Measurements from ENCODE around the gene PCGF1. TPM values are rescaled to one million over a fixed set of nuclear protein-coding genes. Genes with fewer than 3 reads are reported as not detected.

PCGF1 gene
- total and polyA plus RNA-seq, 9 of the 15 experiments (the other 6 are each of a cell fraction or from before 2014, with no cell fraction given) = 20.3 to 45.7 (median 29.3) TPM

DNA sequence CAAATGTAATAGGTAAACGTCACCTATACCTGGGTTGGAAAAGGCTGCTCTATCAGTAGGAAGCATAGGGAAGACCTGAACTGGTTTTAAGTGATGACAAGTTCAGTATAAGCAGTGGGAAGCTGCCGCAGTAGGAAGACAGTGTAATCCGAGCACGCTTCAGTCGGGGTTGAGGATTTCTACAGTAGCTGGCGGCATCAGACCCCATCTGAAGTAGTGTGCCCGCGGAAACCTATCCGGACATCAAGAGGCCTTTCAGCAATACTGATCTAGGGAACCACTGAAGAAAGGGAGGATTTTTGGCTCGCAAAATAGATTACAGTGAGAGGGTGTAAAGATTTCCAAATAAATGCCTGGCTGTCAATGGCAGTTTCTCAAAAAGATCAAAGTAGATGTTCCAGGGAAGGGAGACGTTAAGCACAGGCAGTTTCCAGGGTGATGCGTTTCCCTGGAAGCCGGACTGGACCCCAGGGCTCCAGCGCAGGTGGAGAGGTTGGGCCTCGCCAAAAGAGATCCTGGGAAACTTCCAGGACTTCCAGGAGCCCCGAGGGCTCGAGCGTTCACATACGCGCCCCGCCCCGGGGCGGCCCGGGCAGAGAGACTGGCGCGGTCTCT lies 40.9 kb upstream of the PCGF1 start (continued):
- peak; percentile 26; the same call in 1 of the 2 replicates for TF ChIP-seq FOSL1 (tag; conservative IDR thresholded peaks at IDR 0.05)
- 0 out of 4 replicates have a peak, but pooled peaks of 1 of the 2 experiments have one; percentile 9 for TF ChIP-seq KDM4B (IDR thresholded peaks at IDR 0.05; ENCODE audit: borderline replicate concordance in 2 of 2, low read depth in 1 of 2)
- TF ChIP-seq IFI16 (CRISPR knock-in tag; IDR thresholded peaks at IDR 0.05) = no peak
- TF ChIP-seq PHF8 (IDR thresholded peaks at IDR 0.05; ENCODE audit: borderline replicate concordance, low read length) = peak; percentile 71; the same call in 1 of the 2 replicates
- TF ChIP-seq RCOR1 (IDR thresholded peaks at IDR 0.05; ENCODE audit: borderline replicate concordance in 1 of 2, low read depth in 2 of 2, low read length in 2 of 2) = no peak

DNA sequence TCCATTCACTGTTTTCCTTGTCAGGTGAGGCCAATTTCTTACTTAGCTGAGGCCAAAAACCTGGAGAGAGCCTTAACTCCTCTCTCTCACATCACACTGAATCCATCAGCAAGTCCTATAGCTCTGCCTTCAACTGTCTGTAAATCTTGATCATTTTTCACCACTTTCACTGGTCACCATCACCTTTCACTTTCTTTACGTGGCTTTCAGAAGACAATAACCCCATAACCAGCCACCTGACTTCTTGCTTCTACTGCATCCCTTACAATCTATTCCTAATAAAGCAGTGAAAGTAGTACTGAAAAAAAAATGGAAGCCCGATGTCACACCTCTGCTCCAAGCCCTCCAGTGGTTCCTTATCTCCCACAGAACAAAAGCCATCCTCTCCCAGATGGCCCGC lies 38.5 kb upstream of the PCGF1 start:
- Histone ChIP-seq H3K27me3 (ENCODE audit: control insufficient read depth in 2 of 2, insufficient read depth in 2 of 2, low read length in 2 of 2) (no peaks in the 10 kb centered on the region), H3K9ac (ENCODE audit: insufficient read depth in 1 of 2, low read depth in 2 of 2, low read length in 2 of 2) (no peak overlapping the region; a peak in 1 of 4 replicates), H3K4me3 (no peak overlapping the region), H3K4me2 (ENCODE audit: insufficient read depth, low read length) (peak overlapping the region; percentile 16; the same call in 1 of the 2 replicates), H3K36me3 (ENCODE audit: control insufficient read depth, insufficient read depth, low read length) (no peaks in the 10 kb centered on the region), H3K4me1 (replicated peaks in 1 of 2; ENCODE audit: control insufficient read depth in 2 of 2, insufficient read depth in 2 of 2, low read length in 2 of 2) (peaks cover 18 to 35% of the 10 kb centered on the region in 2 experiments), H4K20me1 (replicated peaks; ENCODE audit: control insufficient read depth, insufficient read depth, low read length) (no peaks in the 10 kb centered on the region), H2AFZ (ENCODE audit: low read depth, low read length) (peak overlapping the region; percentile 47), H3K9me3 (replicated peaks; ENCODE audit: control insufficient read depth, insufficient read depth, low read depth, low read length) (no peaks in the 10 kb centered on the region), H3K27ac (ENCODE audit: extremely low read depth, low read depth, low read length) (no peak overlapping the region), H3K79me2 (ENCODE audit: control insufficient read depth, insufficient read depth, low read length) (peaks cover 1% of the 10 kb centered on the region; the same call in 1 of the 3 replicates), H3K9me1 (ENCODE audit: control insufficient read depth, insufficient read depth, low read length) (no peaks in the 10 kb centered on the region)
- ChIA-PET POLR2A (interaction anchor here (0.6 to 3.8 kb wide), 4 partner anchors 9 to 17 kb away, joined by 3 to 17 read pairs (median 6); partner anchors contain the start of genes AUP1 and HTRA2), CTCF (ENCODE audit: low intra/inter-chr PET ratio) (no interaction called here)
- BruUV-seq (replicated peaks) = no TSS peak
- ATAC-seq = no peak
- intact Hi-C loops (cut with micrococcal nuclease) (no loop called here), in situ Hi-C loops (cut with MboI) (no loop called here)
- WGBS (ENCODE audit: insufficient coverage, low coverage, missing lambda C conversion rate) = 15% methylated on average over 3 of the region's 3 CpGs
- no peak for FAIRE-seq
- DNase-seq (ENCODE audit: extremely low read depth in 1 of 4, low spot score in 3 of 4) = no peak
- no peak for TF ChIP-seq SRSF1 (IDR thresholded peaks at IDR 0.05; ENCODE audit: low read depth, low read length)
- TF ChIP-seq SOX6 (IDR thresholded peaks at IDR 0.05) = 0 out of 2 replicates have a peak, but pooled peaks have one; percentile 22
- TF ChIP-seq ZNF274 (IDR thresholded peaks at IDR 0.05; ENCODE audit: borderline replicate concordance, low read depth, low read length) = no peak
- no peak for TF ChIP-seq SETDB1 (IDR thresholded peaks at IDR 0.05; ENCODE audit: low read length)
- TF ChIP-seq, protein P1, sequence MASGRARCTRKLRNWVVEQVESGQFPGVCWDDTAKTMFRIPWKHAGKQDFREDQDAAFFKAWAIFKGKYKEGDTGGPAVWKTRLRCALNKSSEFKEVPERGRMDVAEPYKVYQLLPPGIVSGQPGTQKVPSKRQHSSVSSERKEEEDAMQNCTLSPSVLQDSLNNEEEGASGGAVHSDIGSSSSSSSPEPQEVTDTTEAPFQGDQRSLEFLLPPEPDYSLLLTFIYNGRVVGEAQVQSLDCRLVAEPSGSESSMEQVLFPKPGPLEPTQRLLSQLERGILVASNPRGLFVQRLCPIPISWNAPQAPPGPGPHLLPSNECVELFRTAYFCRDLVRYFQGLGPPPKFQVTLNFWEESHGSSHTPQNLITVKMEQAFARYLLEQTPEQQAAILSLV (tag; IDR thresholded peaks at IDR 0.05) = no peak
- TF ChIP-seq TCF3 (CRISPR knock-in tag; IDR thresholded peaks at IDR 0.05) = peak; percentile 57
- no peak for TF ChIP-seq EGR1 (conservative IDR thresholded peaks at IDR 0.05)
- no peak for TF ChIP-seq WHSC1 (IDR thresholded peaks at IDR 0.05; ENCODE audit: low read length)
- TF ChIP-seq ZNF551 (CRISPR knock-in tag; IDR thresholded peaks at IDR 0.05) = no peak
- TF ChIP-seq KLF13 (tag; IDR thresholded peaks at IDR 0.05; ENCODE audit: borderline replicate concordance, low read depth) = no peak
- TF ChIP-seq ZNF766 (CRISPR knock-in tag; conservative IDR thresholded peaks at IDR 0.05) = no peak
- TF ChIP-seq, protein P2, sequence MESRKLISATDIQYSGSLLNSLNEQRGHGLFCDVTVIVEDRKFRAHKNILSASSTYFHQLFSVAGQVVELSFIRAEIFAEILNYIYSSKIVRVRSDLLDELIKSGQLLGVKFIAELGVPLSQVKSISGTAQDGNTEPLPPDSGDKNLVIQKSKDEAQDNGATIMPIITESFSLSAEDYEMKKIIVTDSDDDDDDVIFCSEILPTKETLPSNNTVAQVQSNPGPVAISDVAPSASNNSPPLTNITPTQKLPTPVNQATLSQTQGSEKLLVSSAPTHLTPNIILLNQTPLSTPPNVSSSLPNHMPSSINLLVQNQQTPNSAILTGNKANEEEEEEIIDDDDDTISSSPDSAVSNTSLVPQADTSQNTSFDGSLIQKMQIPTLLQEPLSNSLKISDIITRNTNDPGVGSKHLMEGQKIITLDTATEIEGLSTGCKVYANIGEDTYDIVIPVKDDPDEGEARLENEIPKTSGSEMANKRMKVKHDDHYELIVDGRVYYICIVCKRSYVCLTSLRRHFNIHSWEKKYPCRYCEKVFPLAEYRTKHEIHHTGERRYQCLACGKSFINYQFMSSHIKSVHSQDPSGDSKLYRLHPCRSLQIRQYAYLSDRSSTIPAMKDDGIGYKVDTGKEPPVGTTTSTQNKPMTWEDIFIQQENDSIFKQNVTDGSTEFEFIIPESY (CRISPR knock-in tag; IDR thresholded peaks at IDR 0.05) = no peak
- no peak for TF ChIP-seq ZNF384 (IDR thresholded peaks at IDR 0.05; ENCODE audit: low read depth, low read length)
- TF ChIP-seq PPARD (CRISPR knock-in tag; IDR thresholded peaks at IDR 0.05) = no peak
- TF ChIP-seq ZFP1 (CRISPR knock-in tag; IDR thresholded peaks at IDR 0.05) = no peak

Data from K562 (cell line).